Gastrocnemius medialis (tissue), 4 donors: Measurements from ENCODE around the gene UBE2M. TPM values are rescaled to one million over a fixed set of nuclear protein-coding genes. Genes with fewer than 3 reads are reported as not detected.

Source experiments
- ATAC-seq, 2 donors: fragments of 150-250 bp; one replicate each; pipeline ENCODE4 v1.9.1; 2016
- DNase-seq, 2 donors: peaks; one replicate each; pipeline ENCODE4 v3.0.0-alpha.2; 2019
- H3K27ac ChIP-seq, 4 donors: fragments of 200-600 bp; sonication (generic); 1 replicate in 1 of 4; 2 replicates in 3 of 4; pipeline ENCODE4 v1.5.1; 2016 to 2018; ENCODE audit warnings: mild to moderate bottlenecking in 2 of 4, moderate library complexity in 1 of 4
- H3K27me3 ChIP-seq, 3 donors: fragments of 200-600 bp; sonication (generic) in 2 of 3; 1 replicate in 1 of 3; 2 replicates in 2 of 3; pipeline versions ENCODE4 v1.5.1 to v1.6.0; 2016 to 2019; ENCODE audit warnings: mild to moderate bottlenecking in 1 of 3, moderate library complexity in 1 of 3
- H3K36me3 ChIP-seq, 2 donors: fragments of 200-600 bp; sonication (generic) in 1 of 2; one replicate each; pipeline ENCODE4 v1.5.1; 2017 to 2018
- H3K4me1 ChIP-seq, 2 donors: fragments of 200-600 bp; sonication (generic) in 1 of 2; one replicate each; pipeline ENCODE4 v1.5.1; 2016 to 2017; ENCODE audit warnings: mild to moderate bottlenecking in 2 of 2
- H3K4me3 ChIP-seq, 4 donors: fragments of 200-600 bp; sonication (generic) in 3 of 4; 1 replicate in 1 of 4; 2 replicates in 3 of 4; pipeline ENCODE4 v1.5.1; 2016 to 2019; ENCODE audit warnings: mild to moderate bottlenecking in 2 of 4
- H3K9me3 ChIP-seq, 3 donors: fragments of 200-600 bp; sonication (generic) in 2 of 3; 1 replicate in 1 of 3; 2 replicates in 2 of 3; pipeline ENCODE4 v1.5.1; 2016 to 2019
- CTCF ChIP-seq, 5 experiments: fragments of 450-650 bp in 3 of 5; fragments of 200-600 bp in 2 of 5; sonication (generic) in 2 of 5; IDR thresholded peaks in 4 of 5; conservative IDR thresholded peaks in 1 of 5; 1 replicate in 4 of 5; 2 replicates in 1 of 5; pipeline ENCODE4 v1.5.1; 2016 to 2019; ENCODE audit warnings: antibody characterized with exemption in 5 of 5, mild to moderate bottlenecking in 3 of 5, moderate library complexity in 3 of 5
- POLR2A ChIP-seq, 2 donors: fragments of 450-650 bp; IDR thresholded peaks; one replicate each; pipeline ENCODE4 v1.6.1; 2017; ENCODE audit warnings: antibody characterized with exemption in 2 of 2, mild to moderate bottlenecking in 2 of 2, moderate library complexity in 2 of 2
- in situ Hi-C, 4 donors: fragments of 200-750 bp; cut with MboI; loops; one replicate each; pipeline versions ENCODE4 v1.15.0 to v1.8.0; 2017; ENCODE audit warnings: low sequenced_read_pairs in 4 of 4
- intact Hi-C: fragments of 100-400 bp; cut with DNase I; formaldehyde crosslinking; loops from one replicate; pipeline ENCODE4 v1.15.1; 2023; ENCODE audit warnings: low total_unique reads
- total RNA-seq, 4 donors: library from RNA; depleted of rRNA; stranded (reverse); fragments of >200 nt; gene quantifications; one replicate each; pipeline versions ENCODE4 v1.1.0 to v1.2.3, GENCODE V29; 2016

The UBE2M gene
- total RNA-seq, 4 donors from 2014 or later = 23.5 to 74.5 (median 41.6) TPM

- no peaks in the 10 kb centered on the region for H3K27me3 ChIP-seq
- TF ChIP-seq CTCF (IDR thresholded peaks at IDR 0.05 in 4 of 5, conservative IDR thresholded peaks at IDR 0.05 in 1 of 5) (no peak), POLR2A (IDR thresholded peaks at IDR 0.05) (no peak)
- intact Hi-C loops = no loop called here
- H3K36me3 ChIP-seq = peaks cover 0 to 11% of the 10 kb centered on the region in 2 donors
- H3K27ac ChIP-seq = no peak overlapping the region
- no peak for DNase-seq
- peaks cover 42 to 60% of the 10 kb centered on the region in 2 donors for H3K4me1 ChIP-seq
- no peak for ATAC-seq
- no peaks in the 10 kb centered on the region for H3K9me3 ChIP-seq
- no peak overlapping the region for H3K4me3 ChIP-seq
- in situ Hi-C loops = no loop called here
Measured at GRCh38 chr19:58560921-58561320, 2.5 kb upstream of the UBE2M start.

- in situ Hi-C loops = no loop called here
- peaks cover 49 to 67% of the 10 kb centered on the region in 2 donors for H3K4me1 ChIP-seq
- peaks cover 0 to 17% of the 10 kb centered on the region in 2 donors for H3K36me3 ChIP-seq
- no peak for DNase-seq
- intact Hi-C loops = no loop called here
- H3K9me3 ChIP-seq = no peaks in the 10 kb centered on the region
- no peak for ATAC-seq
- H3K4me3 ChIP-seq = peak overlapping the region; percentile 72 to 80 (median 78)
- no peaks in the 10 kb centered on the region for H3K27me3 ChIP-seq
- H3K27ac ChIP-seq = peak overlapping the region; percentile 97 to 99 (median 97)
- TF ChIP-seq CTCF (IDR thresholded peaks at IDR 0.05 in 4 of 5, conservative IDR thresholded peaks at IDR 0.05 in 1 of 5) (no peak), POLR2A (IDR thresholded peaks at IDR 0.05) (no peak)
Measured at GRCh38 chr19:58560007-58560887, 1.8 kb upstream of the UBE2M start.

- peak; percentile 72 to 75 for TF ChIP-seq POLR2A (IDR thresholded peaks at IDR 0.05)
- TF ChIP-seq CTCF (IDR thresholded peaks at IDR 0.05 in 4 of 5, conservative IDR thresholded peaks at IDR 0.05 in 1 of 5) = no peak
- peak overlapping the region; percentile 72 to 80 (median 78) for H3K4me3 ChIP-seq
- peak overlapping the region; percentile 97 to 99 (median 97) for H3K27ac ChIP-seq
- no peaks in the 10 kb centered on the region for H3K9me3 ChIP-seq
- peaks cover 50 to 69% of the 10 kb centered on the region in 2 donors for H3K4me1 ChIP-seq
- no peaks in the 10 kb centered on the region for H3K27me3 ChIP-seq
- ATAC-seq (peak; percentile 61 to 70), DNase-seq (peak; percentile 91 to 92)
- H3K36me3 ChIP-seq = peaks cover 0 to 17% of the 10 kb centered on the region in 2 donors
- in situ Hi-C loops (no loop called here), intact Hi-C loops (loop anchor here (1.0 kb wide), 1 partner anchor 14 kb away; the partner anchor contains the start of gene MZF1)
Measured at GRCh38 chr19:58559275-58560006, 1.0 kb upstream of the UBE2M start.

GRCh38 chr19:58558623-58559274 lies 338 bp upstream of the UBE2M start:
- Histone ChIP-seq H3K36me3 (peaks cover 0 to 17% of the 10 kb centered on the region in 2 donors), H3K9me3 (no peaks in the 10 kb centered on the region), H3K27ac (peak overlapping the region; percentile 97 to 99 (median 97)), H3K27me3 (no peaks in the 10 kb centered on the region), H3K4me3 (peak overlapping the region; percentile 72 to 80 (median 78)), H3K4me1 (peaks cover 55 to 73% of the 10 kb centered on the region in 2 donors)
- no peak for TF ChIP-seq CTCF (IDR thresholded peaks at IDR 0.05 in 4 of 5, conservative IDR thresholded peaks at IDR 0.05 in 1 of 5)
- peak; percentile 60 to 69 for TF ChIP-seq POLR2A (IDR thresholded peaks at IDR 0.05)
- peak; percentile 99 for DNase-seq
- in situ Hi-C loops = no loop called here
- intact Hi-C loops = loop anchor here (1.0 kb wide), 2 partner anchors 14 to 15 kb away; partner anchors contain the start of genes MZF1 and TRIM28
- ATAC-seq = peak; percentile 81 to 84
